IMR-90 (cell line): Measurements from ENCODE around the gene CTBP2. TPM values are rescaled to one million over a fixed set of nuclear protein-coding genes. Genes with fewer than 3 reads are reported as not detected.

Experiments used
- ATAC-seq: fragments of 200-7000 bp; cut with Tn5 transposase; 2 replicates; pipeline ENCODE4 v1.9.1; 2020; ENCODE audit warnings: low read depth, mild to moderate bottlenecking, moderate library complexity
- BruUV-seq: library from RNA; stranded (reverse); fragments of 400-500 nt; replicated peaks from 2 replicates; lab custom pipeline; 2021; lab: Mats Ljungman, UMichigan
- CTCF ChIA-PET: fragments of 300-600 bp; formaldehyde crosslinking; extraction: SDS; loops from one replicate; lab custom pipeline; 2021; ENCODE audit warnings: antibody characterized with exemption; lab: Yijun Ruan, JAX
- POLR2A ChIA-PET: fragments of 300-600 bp; sonication (Branson Sonifier 250); formaldehyde crosslinking; loops from one replicate; lab custom pipeline; 2022; ENCODE audit warnings: antibody characterized with exemption; ENCODE audit not compliant: unreplicated experiment; lab: Charles Lee
- DNase-seq: peaks from one replicate; pipeline ENCODE4 v3.0.0; 2013
- H2AFZ ChIP-seq: replicated peaks from 2 replicates; pipeline ENCODE3; 2013; ENCODE audit warnings: low read length, mild to moderate bottlenecking; ENCODE audit not compliant: poor library complexity
- H2AK5ac ChIP-seq: 2 replicates; pipeline ENCODE4 v1.6.1; 2013; ENCODE audit warnings: low read depth, low read length, inconsistent platforms
- H2AK9ac ChIP-seq: replicated peaks from 2 replicates; pipeline ENCODE3; 2013; ENCODE audit warnings: mild to moderate bottlenecking, low read depth, low read length, moderate library complexity; ENCODE audit not compliant: poor library complexity
- H2BK120ac ChIP-seq: 2 replicates; pipeline ENCODE4 v1.6.1; 2013; ENCODE audit warnings: low read depth, low read length, inconsistent platforms
- H2BK15ac ChIP-seq: 3 replicates; pipeline ENCODE4 v1.6.1; 2013; ENCODE audit warnings: low read depth, low read length, inconsistent platforms
- H2BK20ac ChIP-seq: 2 replicates; pipeline ENCODE4 v1.6.1; 2013; ENCODE audit warnings: low read depth, mild to moderate bottlenecking, inconsistent platforms, low read length, moderate library complexity
- H2BK5ac ChIP-seq: 2 replicates; pipeline ENCODE4 v1.6.1; 2013; ENCODE audit warnings: mild to moderate bottlenecking, low read depth, low read length, inconsistent platforms; ENCODE audit not compliant: poor library complexity, severe bottlenecking
- H3K14ac ChIP-seq: replicated peaks from 2 replicates; pipeline ENCODE4 v1.6.1; 2013; ENCODE audit warnings: low read depth, low read length, inconsistent platforms
- H3K18ac ChIP-seq: 2 replicates; pipeline ENCODE4 v1.6.1; 2013; ENCODE audit warnings: low read depth, low read length, control low read depth
- H3K23ac ChIP-seq: 2 replicates; pipeline ENCODE4 v1.6.1; 2013; ENCODE audit warnings: low read depth, low read length, inconsistent platforms
- H3K27ac ChIP-seq: 2 replicates; pipeline ENCODE4 v1.5.1; 2013; ENCODE audit warnings: mild to moderate bottlenecking, control low read depth, low read length; ENCODE audit not compliant: insufficient read depth
- H3K27me3 ChIP-seq: 2 replicates; pipeline ENCODE4 v1.6.1; 2013; ENCODE audit warnings: low read length; ENCODE audit not compliant: control insufficient read depth, insufficient read depth
- H3K36me3 ChIP-seq: 2 replicates; pipeline ENCODE4 v1.6.1; 2013; ENCODE audit warnings: low read length, mixed read lengths; ENCODE audit not compliant: control insufficient read depth, insufficient read depth
- H3K4ac ChIP-seq: 2 replicates; pipeline ENCODE4 v1.6.1; 2013; ENCODE audit warnings: low read depth, low read length, inconsistent platforms
- H3K4me1 ChIP-seq: 2 replicates; pipeline ENCODE4 v1.6.1; 2013; ENCODE audit warnings: low read length, mixed read lengths; ENCODE audit not compliant: control insufficient read depth, insufficient read depth
- H3K4me2 ChIP-seq: 2 replicates; pipeline ENCODE4 v1.6.1; 2013; ENCODE audit warnings: low read depth, mild to moderate bottlenecking, control low read depth, low read length, moderate library complexity
- H3K4me3 ChIP-seq: 2 replicates; pipeline ENCODE4 v1.5.1; 2013; ENCODE audit warnings: low read depth, mild to moderate bottlenecking, control low read depth, low read length, moderate library complexity; ENCODE audit not compliant: insufficient read depth
- H3K56ac ChIP-seq: 2 replicates; pipeline ENCODE4 v1.6.1; 2013; ENCODE audit warnings: low read length, inconsistent platforms; ENCODE audit not compliant: insufficient read depth; ENCODE audit errors: extremely low read depth
- H3K79me1 ChIP-seq, 2 experiments: 2 replicates each; pipeline ENCODE4 v1.6.1; 2013; ENCODE audit warnings: low read length in 2 of 2, inconsistent platforms in 1 of 2, low read depth in 1 of 2
- H3K9ac ChIP-seq: 2 replicates; pipeline ENCODE4 v1.6.1; 2013; ENCODE audit warnings: low read depth, low read length, control low read depth
- H3K9me1 ChIP-seq: 2 replicates; pipeline ENCODE4 v1.6.1; 2013; ENCODE audit warnings: low read length, inconsistent platforms; ENCODE audit not compliant: insufficient read depth
- H3K9me3 ChIP-seq: 2 replicates; pipeline ENCODE4 v1.6.1; 2013; ENCODE audit warnings: low read length; ENCODE audit not compliant: control insufficient read depth, insufficient read depth
- H4K20me1 ChIP-seq: 2 replicates; pipeline ENCODE4 v1.6.1; 2013; ENCODE audit warnings: low read length, inconsistent platforms; ENCODE audit not compliant: insufficient read depth
- H4K5ac ChIP-seq: 2 replicates; pipeline ENCODE4 v1.6.1; 2013; ENCODE audit warnings: mild to moderate bottlenecking, low read depth, low read length, control low read depth
- H4K8ac ChIP-seq, 2 experiments: 2 replicates each; pipeline ENCODE4 v1.6.1; 2013; ENCODE audit warnings: low read depth in 2 of 2, low read length in 2 of 2, control low read depth in 1 of 2, inconsistent platforms in 1 of 2
- H4K91ac ChIP-seq: 2 replicates; pipeline ENCODE4 v1.6.1; 2013; ENCODE audit warnings: low read depth, low read length, inconsistent platforms; ENCODE audit not compliant: insufficient read depth
- MAFK ChIP-seq: IDR thresholded peaks from 2 replicates; pipeline ENCODE4 v1.6.1; 2012; ENCODE audit warnings: low read depth, low read length, improper control_type of control experiment
- NFE2L2 ChIP-seq: fragments of 150-350 bp; IDR thresholded peaks from 2 replicates; pipeline ENCODE4 v1.6.1; 2016; ENCODE audit warnings: low read depth, mild to moderate bottlenecking, low read length
- POLR2A ChIP-seq: IDR thresholded peaks from 2 replicates; pipeline ENCODE4 v1.6.1; 2012; ENCODE audit warnings: mild to moderate bottlenecking, low read depth, low read length
- RCOR1 ChIP-seq: IDR thresholded peaks from 2 replicates; pipeline ENCODE4 v1.6.1; 2012; ENCODE audit warnings: mild to moderate bottlenecking, low read length, improper control_type of control experiment; ENCODE audit not compliant: insufficient replicate concordance
- SMC3 ChIP-seq: fragments of 150-350 bp; IDR thresholded peaks from 2 replicates; pipeline ENCODE4 v1.6.1; 2016; ENCODE audit warnings: low read depth, mild to moderate bottlenecking, antibody characterized with exemption, low read length, moderate library complexity
- WGBS, 2 experiments: methylation state at CpG; one replicate each; pipeline versions ENCODE4 v1.1.5 to v1.1.7; 2013; ENCODE audit warnings: missing lambda C conversion rate in 2 of 2; ENCODE audit not compliant: insufficient read length in 1 of 2; ENCODE audit errors: extremely low coverage in 2 of 2; 5-methylcytosine and 5-hydroxymethylcytosine counted together
- dilution Hi-C: fragments of 300-500 bp; cut with HindIII; formaldehyde crosslinking; loops from one replicate; pipeline ENCODE4 v1.14.3; 2018; ENCODE audit warnings: low sequenced_read_pairs; ENCODE audit not compliant: unreplicated experiment
- in situ Hi-C: fragments of 300-500 bp; cut with MboI; formaldehyde crosslinking; loops from 3 replicates; pipeline ENCODE4 v1.14.3; 2019; ENCODE audit warnings: low sequenced_read_pairs, inconsistent platforms, mixed read lengths
- intact Hi-C: fragments of 100-400 bp; cut with micrococcal nuclease; formaldehyde crosslinking; loops from 2 replicates; pipeline ENCODE4 v1.10.0; 2022
- polyA plus RNA-seq, 3 experiments: library from polyadenylated mRNA; depleted of rRNA; stranded (reverse); fragments of >200 nt; gene quantifications; 2 replicates each; pipeline ENCODE4 v1.2.3, GENCODE V29; 2012; ENCODE audit warnings: low replicate concordance in 1 of 3
- total RNA-seq: library from RNA; depleted of rRNA; stranded (reverse); fragments of >200 nt; gene quantifications from 2 replicates; pipeline ENCODE4 v1.2.3, GENCODE V29; 2012
- TF ChIP-seq, protein P1 (sequence below): conservative IDR thresholded peaks from 2 replicates; pipeline ENCODE4 v1.5.1; 2012; ENCODE audit warnings: mild to moderate bottlenecking, low read depth, low read length, improper control_type of control experiment

The CTBP2 gene
- total and polyA plus RNA-seq, 2 of the 4 experiments (the other 2 are of a cell fraction) = 81.0 to 86.6 TPM

DNA sequence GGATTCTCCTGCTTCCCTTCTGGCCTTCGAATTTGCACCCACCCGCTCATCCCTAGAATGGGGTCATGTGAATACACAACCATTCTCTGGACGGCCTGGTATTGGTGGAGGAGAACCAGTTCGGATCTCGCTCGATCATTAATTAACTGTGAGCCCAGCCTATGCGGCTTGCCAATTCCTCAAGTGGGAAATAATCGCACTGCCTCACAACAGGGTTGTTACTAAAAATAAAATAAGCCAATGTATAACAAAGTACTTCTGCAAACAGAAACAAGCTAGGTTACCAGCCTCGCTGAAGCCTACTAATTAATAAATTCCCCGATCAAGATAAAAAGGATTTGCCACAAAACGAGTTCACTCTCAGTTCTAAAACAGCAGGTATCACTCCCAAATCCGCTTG, 16.2 kb downstream of the CTBP2 start:
- Histone ChIP-seq H3K56ac (no peak overlapping the region), H3K14ac (no peak overlapping the region), H2BK120ac (no peak overlapping the region), H3K36me3 (peaks cover 6% of the 10 kb centered on the region; the same call in 1 of the 2 replicates), H2AFZ (no peak overlapping the region), H2BK20ac (no peak overlapping the region), H3K9me3 (no peaks in the 10 kb centered on the region), H4K20me1 (peaks cover 99% of the 10 kb centered on the region), H4K91ac (no peak overlapping the region), H3K9ac (no peak overlapping the region), H3K79me1 (peaks cover 22 to 80% of the 10 kb centered on the region in 2 experiments), H2BK5ac (no peak overlapping the region), H2BK15ac (no peak overlapping the region), H3K4me1 (peaks cover 30% of the 10 kb centered on the region), H4K5ac (no peak overlapping the region), H3K4me2 (no peak overlapping the region), H3K18ac (no peak overlapping the region), H2AK5ac (no peak overlapping the region), H3K27ac (no peak overlapping the region), H4K8ac (no peak overlapping the region), H2AK9ac (no peak overlapping the region), H3K23ac (no peak overlapping the region), H3K4me3 (no peak overlapping the region), H3K9me1 (peaks cover 43% of the 10 kb centered on the region), H3K4ac (no peak overlapping the region), H3K27me3 (no peaks in the 10 kb centered on the region)
- ATAC-seq = no peak
- in situ Hi-C loops = no loop called here
- TF ChIP-seq RCOR1 (no peak), MAFK (no peak), SMC3 (no peak), NFE2L2 (no peak), POLR2A (no peak)
- TF ChIP-seq, protein P1, sequence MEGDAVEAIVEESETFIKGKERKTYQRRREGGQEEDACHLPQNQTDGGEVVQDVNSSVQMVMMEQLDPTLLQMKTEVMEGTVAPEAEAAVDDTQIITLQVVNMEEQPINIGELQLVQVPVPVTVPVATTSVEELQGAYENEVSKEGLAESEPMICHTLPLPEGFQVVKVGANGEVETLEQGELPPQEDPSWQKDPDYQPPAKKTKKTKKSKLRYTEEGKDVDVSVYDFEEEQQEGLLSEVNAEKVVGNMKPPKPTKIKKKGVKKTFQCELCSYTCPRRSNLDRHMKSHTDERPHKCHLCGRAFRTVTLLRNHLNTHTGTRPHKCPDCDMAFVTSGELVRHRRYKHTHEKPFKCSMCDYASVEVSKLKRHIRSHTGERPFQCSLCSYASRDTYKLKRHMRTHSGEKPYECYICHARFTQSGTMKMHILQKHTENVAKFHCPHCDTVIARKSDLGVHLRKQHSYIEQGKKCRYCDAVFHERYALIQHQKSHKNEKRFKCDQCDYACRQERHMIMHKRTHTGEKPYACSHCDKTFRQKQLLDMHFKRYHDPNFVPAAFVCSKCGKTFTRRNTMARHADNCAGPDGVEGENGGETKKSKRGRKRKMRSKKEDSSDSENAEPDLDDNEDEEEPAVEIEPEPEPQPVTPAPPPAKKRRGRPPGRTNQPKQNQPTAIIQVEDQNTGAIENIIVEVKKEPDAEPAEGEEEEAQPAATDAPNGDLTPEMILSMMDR = no peak
- no peak for DNase-seq
- no CpG with 5 or more reads among the region's 12 CpGs for WGBS, 2 experiments
- intact Hi-C loops = no loop called here
- ChIA-PET CTCF (interaction anchor here (0.8 to 1.9 kb wide), 2 partner anchors 10 to 21 kb away, joined by 3 to 7 read pairs; no protein-coding TSS in a partner anchor), POLR2A (interaction anchor here (0.6 kb wide), 1 partner anchor 562 kb away, joined by 6 read pairs; no protein-coding TSS in a partner anchor)
- BruUV-seq = no TSS peak
- dilution Hi-C loops = no loop called here
